GM18868 (cell line): Measurements from ENCODE around the gene CFDP1.

ENCODE experiments used
- ATAC-seq: cut with Tn5 transposase; IDR thresholded peaks from one replicate; pipeline ENCODE4 v1.9.1; 2021; ENCODE audit warnings: mild to moderate bottlenecking, moderate library complexity; ENCODE audit not compliant: unreplicated experiment

The CFDP1 gene

DNA sequence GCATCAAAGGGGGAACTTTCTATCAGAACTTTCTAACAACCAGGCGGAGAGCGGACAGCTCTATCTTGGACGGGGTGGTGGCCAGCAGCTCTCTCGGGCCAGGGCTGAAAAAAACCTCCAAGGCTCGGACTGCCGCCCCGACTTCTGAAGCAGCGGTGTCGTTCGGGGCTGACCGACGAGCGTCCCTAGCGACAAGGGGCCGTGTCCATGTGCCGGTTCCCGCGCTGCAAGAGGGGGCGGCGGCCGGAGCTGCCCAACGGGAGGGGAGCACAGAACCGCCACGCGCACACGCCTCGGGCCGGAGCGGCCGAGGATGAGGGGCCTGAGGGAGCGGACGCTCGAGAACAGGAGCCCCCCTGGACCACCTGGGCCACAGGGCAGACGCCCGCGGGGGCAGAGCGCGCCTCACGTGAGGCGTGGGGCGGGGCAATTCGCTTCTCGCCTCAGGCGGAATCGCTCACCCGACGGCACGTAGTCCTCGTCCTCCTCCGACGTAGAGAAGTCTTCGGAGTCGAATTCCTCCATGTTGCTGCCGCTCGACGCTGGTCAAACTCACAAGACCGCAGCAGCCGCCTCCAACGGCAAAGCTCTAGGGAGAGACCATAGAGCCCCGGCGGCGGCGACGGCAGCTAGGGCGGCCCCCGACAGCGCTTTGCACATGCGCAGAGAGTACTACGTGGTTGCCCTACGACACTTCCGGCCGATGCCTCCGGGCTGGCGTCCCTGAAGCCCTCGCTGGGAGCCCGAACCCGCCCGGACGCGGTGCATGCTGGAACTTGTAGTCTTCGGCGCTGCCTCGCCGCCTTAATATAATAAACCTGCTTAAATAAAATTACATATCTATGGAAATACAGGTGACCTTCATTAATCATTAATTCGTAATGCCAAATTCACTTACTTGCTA, at the start of gene CFDP1:
Gene CFDP1 (minus strand): TSS at position 676 of the 904 bp plus-strand sequence. CDS start 151 bp downstream, at position 525.
- peak; percentile 92 for ATAC-seq

DNA sequence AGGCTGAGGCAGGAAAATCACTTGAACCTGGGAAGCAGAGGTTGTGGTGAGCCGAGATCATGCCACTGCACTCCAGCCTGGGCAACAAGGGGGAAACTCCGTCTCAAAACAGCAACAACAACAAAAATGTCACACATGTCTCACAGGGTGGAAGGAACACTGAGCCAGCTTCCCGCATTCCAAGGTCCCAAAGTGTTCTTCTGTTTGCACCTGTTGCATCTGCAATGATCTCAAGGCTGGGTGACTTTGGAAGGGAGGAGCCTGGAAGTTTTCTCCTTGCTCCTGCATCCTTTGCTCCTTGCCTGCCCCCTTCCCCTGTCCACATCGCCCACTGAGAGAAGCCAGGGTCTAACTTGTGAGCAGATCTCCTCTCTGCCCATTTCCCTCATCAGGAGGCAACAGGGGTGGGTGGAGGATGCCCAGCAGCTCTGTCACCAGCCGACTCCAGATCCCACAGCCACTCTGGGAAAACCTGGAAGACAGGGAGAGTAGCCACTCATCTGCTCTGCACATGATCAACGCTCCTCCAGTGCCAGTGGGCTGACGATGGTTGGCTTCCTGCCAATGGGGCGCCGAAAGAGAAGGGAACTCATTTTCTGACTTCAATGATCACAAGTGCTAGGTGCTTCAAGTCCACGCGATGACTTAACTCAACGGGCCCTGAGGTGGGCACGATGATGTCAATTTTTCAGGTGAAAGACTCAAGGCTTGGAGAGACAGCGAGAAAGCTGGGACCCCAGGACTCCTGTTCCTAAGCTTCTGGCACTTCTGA, 49.3 kb upstream of the CFDP1 start:
- no peak for ATAC-seq

DNA sequence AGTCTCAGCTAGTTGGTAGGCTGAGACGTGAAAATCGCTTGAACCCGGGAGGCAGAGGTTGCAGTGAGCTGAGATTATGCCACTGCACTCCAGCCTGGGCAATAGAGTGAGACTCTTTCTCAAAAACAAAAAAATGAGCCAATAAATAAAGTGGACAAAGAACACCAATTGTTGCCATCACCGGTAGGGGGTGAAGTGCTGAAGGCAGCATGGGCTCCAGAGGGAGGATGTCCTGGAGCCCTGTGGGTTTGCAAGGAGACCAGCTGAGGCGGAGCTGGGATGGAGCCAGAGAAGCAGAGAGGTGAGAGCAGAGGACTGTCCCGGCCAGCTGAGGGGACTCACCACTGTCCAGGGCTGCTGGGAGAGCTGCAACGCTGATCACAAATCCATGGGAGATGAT, 48.2 kb upstream of the CFDP1 start:
- no peak for ATAC-seq

GRCh38 chr16:75479421-75479990, 46.2 kb upstream of the CFDP1 start:
- no peak for ATAC-seq

GRCh38 chr16:75478480-75479345, 45.4 kb upstream of the CFDP1 start:
- no peak for ATAC-seq

DNA sequence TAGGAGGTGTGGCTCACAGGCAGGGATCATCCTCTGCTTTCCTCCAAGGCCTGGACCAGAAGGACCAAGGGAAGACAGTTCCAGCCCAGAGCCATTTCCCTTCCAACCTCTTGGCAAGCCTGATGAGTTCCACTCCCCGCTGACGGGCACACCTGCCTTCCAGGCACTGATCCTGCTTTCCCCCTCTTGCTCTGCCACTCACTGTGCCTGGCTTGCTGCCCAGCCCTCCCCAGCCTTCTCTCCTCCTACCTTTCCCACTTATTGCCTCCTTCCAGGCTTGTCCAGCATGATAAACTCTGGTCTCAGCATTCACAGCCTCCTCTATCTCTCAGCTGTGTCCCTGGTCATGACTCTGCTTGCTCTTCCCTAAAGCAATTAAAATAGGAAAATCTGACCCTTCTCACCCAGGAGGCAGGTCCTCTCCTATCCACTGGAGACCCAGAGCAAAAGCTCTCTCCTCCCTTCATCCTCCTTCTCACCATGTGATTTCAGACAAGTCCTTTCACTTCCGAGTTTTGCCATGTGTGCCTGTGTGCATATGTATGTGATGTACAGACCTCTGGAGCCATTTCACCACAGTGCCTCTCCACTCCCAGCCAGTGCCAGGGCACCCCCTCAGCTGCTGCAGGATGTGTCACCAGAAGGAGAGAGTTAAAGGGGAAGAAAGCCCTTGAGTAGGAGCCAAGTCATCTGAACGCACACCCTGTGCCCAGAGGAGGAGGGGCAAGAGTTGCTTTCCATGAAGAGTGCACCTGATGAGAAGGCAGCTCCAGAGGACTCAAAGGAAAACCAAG, 44.6 kb upstream of the CFDP1 start:
- peak; percentile 54 for ATAC-seq

- ATAC-seq, result no peak
These were observed 43.5 kb upstream of the CFDP1 start for GRCh38 chr16:75476817-75477216.

GRCh38 chr16:75475420-75475847, 42.1 kb upstream of the CFDP1 start:
- ATAC-seq, result no peak

DNA sequence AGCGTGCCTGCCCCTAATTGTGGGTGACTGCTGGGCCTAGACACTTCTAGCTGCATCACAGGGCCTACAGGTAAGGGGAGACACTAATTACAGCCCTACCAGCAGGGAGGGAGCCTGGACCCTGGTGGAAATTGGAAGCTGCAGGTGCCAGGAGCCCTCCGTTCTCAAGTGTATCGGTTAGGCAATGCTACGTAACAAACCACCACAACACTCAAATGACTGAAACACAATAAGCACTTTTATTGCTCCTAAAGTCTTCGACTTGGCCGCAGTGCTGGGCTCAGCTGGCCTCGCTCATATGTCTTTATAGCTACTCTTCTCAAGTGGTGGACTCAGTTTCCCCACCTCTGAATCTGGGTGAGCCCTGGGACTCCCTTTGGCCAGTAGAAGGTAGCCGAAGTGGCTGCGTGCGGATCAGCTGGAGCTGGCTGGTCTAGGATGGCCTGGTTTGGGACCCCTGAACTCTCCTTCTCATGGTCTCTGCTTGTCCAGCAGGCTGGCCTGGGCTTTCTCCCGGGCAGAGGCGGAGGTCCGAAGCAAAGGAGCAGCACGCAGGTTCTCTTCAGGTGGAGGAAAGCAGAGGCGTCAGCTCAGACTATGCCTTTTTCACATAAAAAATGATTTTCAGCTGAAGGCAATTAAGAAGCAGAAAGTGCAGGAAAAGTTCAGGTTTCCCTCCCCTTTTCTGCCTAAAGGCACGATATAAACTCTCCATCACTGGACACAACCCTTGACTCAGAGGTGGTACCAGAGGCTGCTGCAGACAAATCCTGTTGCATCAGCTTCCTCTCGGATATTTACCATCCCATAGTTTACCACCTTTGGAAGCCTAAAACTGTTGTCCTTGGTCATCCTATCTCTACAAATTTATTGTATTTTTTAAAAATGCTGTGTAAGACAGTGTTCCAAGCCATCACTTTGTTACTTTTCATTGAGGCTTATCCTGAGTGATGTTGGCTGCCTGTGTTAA, 39.9 kb upstream of the CFDP1 start:
- no peak for ATAC-seq

- ATAC-seq, result peak; percentile 84
These were observed 38.7 kb upstream of the CFDP1 start for GRCh38 chr16:75471723-75472633.

DNA sequence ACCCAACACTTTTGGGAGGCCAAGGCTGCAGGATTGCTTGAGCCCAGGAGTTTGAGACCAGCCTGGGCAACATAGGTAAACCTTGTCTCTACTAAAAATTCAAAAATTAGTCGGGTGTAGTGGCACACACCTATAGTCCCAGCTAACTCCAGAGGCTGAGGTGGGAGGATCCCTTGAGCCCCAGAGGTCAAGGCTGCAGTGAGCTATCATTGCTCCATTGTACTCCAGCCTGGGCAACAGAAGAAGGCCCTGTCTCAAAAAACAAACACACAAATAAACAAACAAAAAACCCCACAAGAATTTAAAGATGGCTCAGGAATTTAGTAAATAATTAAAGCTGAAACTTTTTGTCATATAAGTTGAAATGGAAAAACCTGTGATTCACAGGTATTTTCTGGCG, 33.5 kb upstream of the CFDP1 start:
- no peak for ATAC-seq

DNA sequence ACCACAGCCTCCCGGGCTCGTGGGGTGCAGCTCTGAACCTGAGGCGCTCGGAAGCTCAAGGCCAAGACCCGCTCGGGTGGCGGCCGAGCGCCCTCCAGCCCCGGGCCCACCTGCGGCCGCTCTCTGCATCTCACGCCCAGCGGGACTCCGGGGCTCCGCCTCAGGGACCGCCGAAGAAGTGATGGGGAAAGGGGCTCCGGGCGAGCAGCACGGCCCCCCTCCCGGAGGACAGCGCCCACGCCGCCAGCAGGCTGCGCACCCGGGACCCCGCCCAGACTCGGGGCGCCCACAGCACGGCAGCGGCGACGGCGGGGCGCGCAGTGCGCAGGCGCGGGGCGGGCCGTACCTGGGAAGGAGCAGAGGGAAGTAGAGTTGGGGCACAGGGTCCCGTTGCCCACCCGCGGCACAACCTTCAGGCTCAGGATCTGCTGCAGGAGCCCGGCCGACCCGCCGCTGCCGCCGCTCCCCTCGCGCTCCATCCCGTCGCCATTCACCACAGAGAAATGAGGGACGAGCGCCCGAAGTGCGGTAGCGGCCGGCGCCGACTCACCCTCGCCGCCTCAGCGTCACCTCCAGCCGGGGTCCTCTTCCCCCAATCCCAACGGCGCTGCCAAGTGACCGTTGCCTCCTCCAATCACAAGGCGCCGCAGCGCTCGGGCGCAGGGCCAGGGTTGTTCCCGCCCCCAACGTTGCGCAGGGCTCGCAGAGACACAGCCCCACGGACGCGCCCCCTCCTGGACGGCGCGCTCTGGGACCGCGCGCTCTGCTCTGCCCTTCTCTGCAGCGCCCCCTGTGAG, 31.0 kb upstream of the CFDP1 start, which contains the start of gene TMEM170A:
Gene TMEM170A (minus strand): TSS at position 568 of the 797 bp plus-strand sequence. CDS start 89 bp downstream, at position 479.
- peak; percentile 89 for ATAC-seq

DNA sequence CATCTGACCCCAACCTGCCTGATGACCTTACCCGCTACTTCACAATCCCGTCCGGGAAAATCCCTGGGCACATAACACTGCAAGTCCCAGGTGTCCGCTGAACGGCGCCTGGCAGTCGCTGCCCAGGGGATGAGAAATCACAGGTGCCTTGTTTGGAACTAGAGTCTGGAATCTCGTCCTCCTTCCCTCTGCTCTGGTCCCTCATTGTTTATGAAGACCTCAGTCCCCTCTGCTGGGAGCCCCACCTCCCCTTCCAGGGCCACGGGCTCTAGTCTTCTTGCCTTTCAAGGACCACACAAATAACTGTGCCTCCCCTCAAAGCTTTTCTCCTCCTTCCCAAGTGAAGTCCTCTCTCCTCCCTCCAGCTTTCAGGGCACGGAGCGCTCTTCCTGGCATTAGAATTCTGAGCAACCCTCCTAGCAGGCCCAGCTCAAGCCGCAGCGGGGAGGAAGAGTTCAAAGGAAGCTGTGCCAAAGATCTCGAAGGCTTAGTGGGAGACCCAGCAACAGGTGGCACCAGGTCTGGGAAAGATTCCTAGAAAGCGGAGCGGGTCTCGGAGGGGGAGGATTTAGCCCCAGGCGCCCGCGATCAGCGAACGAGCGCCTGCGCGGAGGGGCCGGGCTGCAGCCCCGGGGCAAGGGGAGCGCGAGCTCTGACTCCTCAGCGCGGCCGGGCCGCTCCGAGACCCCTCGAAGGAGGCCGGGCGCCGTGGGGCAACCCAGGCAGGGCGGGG, 30.3 kb upstream of the CFDP1 start:
- ATAC-seq, result peak; percentile 7

DNA sequence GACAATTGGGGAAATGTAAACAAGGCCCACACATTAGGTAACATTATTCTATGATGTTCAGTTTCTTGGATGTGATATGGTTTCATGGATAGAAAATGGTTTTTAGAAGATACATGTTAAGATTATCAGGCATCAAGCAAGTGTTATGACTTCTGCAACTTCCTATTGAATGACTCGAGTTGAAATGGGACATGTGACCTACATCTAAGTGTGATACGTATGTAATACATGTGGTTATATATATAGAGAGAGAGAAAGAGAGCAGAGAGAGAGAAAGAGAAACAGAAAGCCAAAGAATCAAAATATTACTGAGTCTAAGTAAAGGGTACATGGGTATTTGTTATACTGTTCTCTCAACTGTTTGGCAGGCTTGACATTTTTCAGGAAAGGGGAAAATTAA, 29.5 kb upstream of the CFDP1 start:
- peak; percentile 18 for ATAC-seq

GRCh38 chr16:75461575-75461974, 28.3 kb upstream of the CFDP1 start:
- no peak for ATAC-seq

DNA sequence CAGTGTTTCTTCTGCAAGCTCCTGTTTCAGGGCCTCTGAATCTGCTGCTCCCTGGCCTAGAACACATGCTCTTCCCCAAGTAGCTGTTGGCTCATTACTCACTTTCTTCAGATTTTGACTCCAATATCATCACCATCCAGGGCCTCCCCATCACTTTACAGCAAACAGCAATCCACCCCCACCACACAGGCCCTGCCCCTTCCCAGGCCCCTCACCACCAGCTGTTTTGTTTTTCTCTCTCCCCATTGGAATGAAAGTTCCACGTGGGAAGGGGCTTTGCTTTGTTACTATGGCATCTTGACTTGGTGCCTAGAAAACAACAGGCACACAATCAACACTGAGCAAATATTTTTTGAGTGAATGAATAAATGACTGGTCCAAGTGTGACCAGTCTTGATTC, 27.1 kb upstream of the CFDP1 start:
- no peak for ATAC-seq
